Nucleus accumbens (tissue), 56 donors: ENCODE measurements around the gene CXorf51A.
"Not testable (repeated sequence)": the region's sequence is repeated elsewhere in the genome, so short reads cannot be mapped to it uniquely, and the experiment has no call there.

Experiments used
- DNase-seq, 56 donors: peaks; one replicate each; lab custom pipeline; 2025; lab: John Stamatoyannopoulos, UW

CXorf51A gene

DNA sequence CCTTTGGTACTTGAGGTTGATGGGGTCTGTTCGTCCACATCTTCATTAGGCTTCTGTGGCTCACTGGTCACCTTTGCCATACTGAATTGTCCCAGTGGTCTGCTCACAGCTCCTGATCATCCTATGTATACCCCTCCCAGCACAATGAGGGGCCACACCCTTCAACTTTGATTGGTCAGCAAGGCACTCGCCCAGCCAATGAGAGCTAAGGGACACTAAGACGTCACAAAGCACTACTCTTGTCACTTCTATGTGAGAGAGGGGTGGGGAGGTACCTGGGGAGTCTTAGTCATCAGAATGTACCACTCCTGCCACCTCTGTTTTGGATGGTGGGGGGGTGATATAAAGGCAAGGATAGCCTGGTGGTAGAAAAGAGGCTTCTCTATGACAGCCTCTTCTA, at the start of gene CXorf51A:
Gene CXorf51A, minus strand, starts transcription at position 101 of the 400 bp plus-strand sequence. Its CDS starts 21 bp downstream, at position 80.
- DNase-seq, result not testable (repeated sequence)

DNA sequence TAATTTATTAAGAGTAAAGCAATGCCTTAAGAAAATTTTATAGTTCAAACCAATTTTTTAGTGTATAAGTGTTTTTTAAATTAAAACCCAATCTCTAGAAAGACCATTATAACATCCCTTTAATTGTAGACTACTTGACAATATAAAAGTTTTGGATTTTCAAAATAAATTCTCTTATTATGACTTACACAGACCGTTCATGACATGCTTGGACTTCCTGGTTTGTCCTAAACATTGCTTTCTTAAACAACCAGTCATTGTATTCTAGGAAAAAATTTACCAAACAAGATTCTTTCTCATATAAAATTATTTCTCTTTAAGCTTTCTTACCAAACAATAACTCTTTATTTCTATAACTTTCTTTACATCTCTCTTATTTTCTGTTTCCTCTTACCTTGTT, 49.0 kb upstream of the CXorf51A start:
- DNase-seq, result no peak

DNA sequence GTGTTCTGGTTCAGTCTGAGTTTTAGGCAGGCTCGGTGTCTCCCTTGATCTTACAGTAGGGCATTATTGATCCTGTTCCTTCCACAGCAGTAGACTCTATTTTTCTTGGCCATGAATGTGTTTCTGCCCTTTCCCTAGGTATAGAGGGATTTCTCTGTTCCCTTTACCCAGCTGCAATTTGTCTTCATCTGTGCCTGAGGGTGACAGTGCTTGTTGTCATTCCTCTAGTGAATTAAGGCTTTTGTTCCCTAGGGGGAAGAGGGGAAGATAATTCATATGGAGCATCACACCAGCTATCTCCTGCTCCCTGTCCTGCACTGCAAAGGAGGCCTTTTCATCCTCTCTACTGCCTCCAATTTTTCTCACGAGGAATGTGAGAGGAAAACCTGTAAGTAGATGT, 39.7 kb upstream of the CXorf51A start:
- DNase-seq, result peak in 14 of 56 donors; percentile 0 to 26 (median 6)

DNA sequence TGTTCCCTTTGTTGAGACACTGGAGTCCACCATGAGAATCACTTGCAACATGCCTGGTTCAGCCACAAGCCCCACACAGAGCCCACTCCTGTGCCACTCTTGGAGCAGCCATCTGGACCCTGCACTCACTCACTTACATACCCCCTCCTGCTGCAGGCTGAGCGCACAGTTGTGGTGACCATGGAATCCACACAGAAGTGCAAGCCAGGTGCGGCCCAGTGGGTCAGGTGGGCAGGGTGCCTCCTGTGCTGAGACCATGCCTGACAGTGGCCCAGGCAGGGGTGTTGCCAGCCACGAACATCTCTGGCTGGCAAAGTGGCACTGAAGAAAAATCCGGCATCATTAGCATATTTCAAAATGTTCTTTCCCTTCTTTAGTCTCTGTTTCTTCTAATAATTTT, 17.4 kb upstream of the CXorf51A start:
- no peak for DNase-seq

DNA sequence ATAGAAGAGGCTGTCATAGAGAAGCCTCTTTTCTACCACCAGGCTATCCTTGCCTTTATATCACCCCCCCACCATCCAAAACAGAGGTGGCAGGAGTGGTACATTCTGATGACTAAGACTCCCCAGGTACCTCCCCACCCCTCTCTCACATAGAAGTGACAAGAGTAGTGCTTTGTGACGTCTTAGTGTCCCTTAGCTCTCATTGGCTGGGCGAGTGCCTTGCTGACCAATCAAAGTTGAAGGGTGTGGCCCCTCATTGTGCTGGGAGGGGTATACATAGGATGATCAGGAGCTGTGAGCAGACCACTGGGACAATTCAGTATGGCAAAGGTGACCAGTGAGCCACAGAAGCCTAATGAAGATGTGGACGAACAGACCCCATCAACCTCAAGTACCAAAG, 5.1 kb downstream of the CXorf51A start, which contains the start of gene CXorf51B:
Gene CXorf51B, plus strand, starts transcription at position 301 of the 400 bp plus-strand sequence. Its CDS starts 21 bp downstream, at position 322.
- DNase-seq, result not testable (repeated sequence)
